GM18868 (cell line): ENCODE data around the gene HS6ST1.

Experiments
- ATAC-seq: cut with Tn5 transposase; IDR thresholded peaks from one replicate; pipeline ENCODE4 v1.9.1; 2021; ENCODE audit warnings: mild to moderate bottlenecking, moderate library complexity; ENCODE audit not compliant: unreplicated experiment

HS6ST1 gene

GRCh38 chr2:128300151-128301020 is 18.3 kb downstream of the HS6ST1 start:
- ATAC-seq: no peak

GRCh38 chr2:128299628-128300027 is 19.0 kb downstream of the HS6ST1 start:
- ATAC-seq: no peak

- ATAC-seq: no peak
Measured at GRCh38 chr2:128298846-128299507, 19.7 kb downstream of the HS6ST1 start.

- ATAC-seq: no peak
Measured at GRCh38 chr2:128298286-128298685, 20.4 kb downstream of the HS6ST1 start.

- no peak for ATAC-seq
Measured at GRCh38 chr2:128293870-128294455, 24.7 kb downstream of the HS6ST1 start.

GRCh38 chr2:128293426-128293755 is 25.3 kb downstream of the HS6ST1 start:
- ATAC-seq: no peak

GRCh38 chr2:128292599-128293425 is 25.9 kb downstream of the HS6ST1 start:
- ATAC-seq: no peak

GRCh38 chr2:128291844-128292598 is 26.6 kb downstream of the HS6ST1 start:
- ATAC-seq: no peak

GRCh38 chr2:128291161-128291843 is 27.4 kb downstream of the HS6ST1 start:
- no peak for ATAC-seq

GRCh38 chr2:128290356-128290755 is 28.3 kb downstream of the HS6ST1 start:
- no peak for ATAC-seq

GRCh38 chr2:128289439-128289838 is 29.2 kb downstream of the HS6ST1 start:
- ATAC-seq: no peak

- ATAC-seq: no peak
Measured at GRCh38 chr2:128288781-128289180, 29.9 kb downstream of the HS6ST1 start.

- no peak for ATAC-seq
Measured at GRCh38 chr2:128287780-128288735, 30.6 kb downstream of the HS6ST1 start.

GRCh38 chr2:128286905-128287779 is 31.5 kb downstream of the HS6ST1 start:
- ATAC-seq: no peak

- ATAC-seq: no peak
Measured at GRCh38 chr2:128286011-128286721, 32.5 kb downstream of the HS6ST1 start.

- ATAC-seq: no peak
Measured at GRCh38 chr2:128285329-128285931, 33.2 kb downstream of the HS6ST1 start.

- ATAC-seq: no peak
Measured at GRCh38 chr2:128284841-128285240, 33.8 kb downstream of the HS6ST1 start.
